ENCODE results near the gene NTRK3. TPM values are rescaled to one million over a fixed set of nuclear protein-coding genes. Genes with fewer than 3 reads are reported as not detected.

NTRK3 gene
- total and polyA plus RNA-seq, 2 of the 13 experiments (the other 11 are each of a cell fraction or from before 2014, with no cell fraction given): not detected

GRCh38 chr15:88139936-88140335 is 116.6 kb downstream of the NTRK3 start:
- no peaks in the 10 kb centered on the region for H3K27me3 ChIP-seq (ENCODE audit: control insufficient read depth in 1 of 2, insufficient read depth in 2 of 2, low read length in 2 of 2)
- intact Hi-C loops (cut with micrococcal nuclease; ENCODE audit: unreplicated experiment) (no loop called here), in situ Hi-C loops (cut with HindIII; ENCODE audit: extremely low pct_ligation_motif_present, low pct_unique_long_range_greater_than_20kb) (no loop called here)
- H3K4me2 ChIP-seq (ENCODE audit: low read depth, low read length): no peak overlapping the region
- H4K20me1 ChIP-seq (ENCODE audit: insufficient read depth, low read length): no peaks in the 10 kb centered on the region
- 25% methylated on average over 2 of the region's 2 CpGs for WGBS (ENCODE audit: low lambda C conversion rate)
- POLR2A ChIA-PET: no interaction called here
- FAIRE-seq (no peak), ATAC-seq (no peak), DNase-seq (ENCODE audit: low spot score) (no peak)
- no peaks in the 10 kb centered on the region for H3K79me2 ChIP-seq (ENCODE audit: insufficient read depth, low read length)
- H3K9ac ChIP-seq (ENCODE audit: insufficient read depth, low read depth, low read length): no peak overlapping the region
- no peak overlapping the region for H3K4me3 ChIP-seq (replicated peaks in 1 of 3; ENCODE audit: insufficient read depth in 1 of 3, low read depth in 2 of 3, low read length in 3 of 3)
- no peak overlapping the region for H3K27ac ChIP-seq (ENCODE audit: extremely low read length, insufficient read depth, low read length)
- no peaks in the 10 kb centered on the region for H3K9me3 ChIP-seq (ENCODE audit: low read length)
- H3K36me3 ChIP-seq (replicated peaks in 1 of 2; ENCODE audit: control insufficient read depth in 1 of 2, insufficient read depth in 2 of 2, low read length in 2 of 2): no peaks in the 10 kb centered on the region
- CTCF ChIA-PET (ENCODE audit: low intra/inter-chr PET ratio, low total read pairs): no interaction called here
- no peaks in the 10 kb centered on the region for H3K4me1 ChIP-seq (ENCODE audit: insufficient read depth, low read length)
- BruUV-seq (replicated peaks): no TSS peak
- TF ChIP-seq ZNF513 (CRISPR knock-in tag; conservative IDR thresholded peaks at IDR 0.05) (no peak), ZFX (CRISPR knock-in tag; IDR thresholded peaks at IDR 0.05; ENCODE audit: low read depth) (no peak), SKI (IDR thresholded peaks at IDR 0.05; ENCODE audit: partially characterized antibody) (no peak), CBX5 (CRISPR knock-in tag; IDR thresholded peaks at IDR 0.05; ENCODE audit: borderline replicate concordance) (no peak), CHCHD3 (CRISPR knock-in tag; IDR thresholded peaks at IDR 0.05) (no peak), TOE1 (CRISPR knock-in tag; IDR thresholded peaks at IDR 0.05) (no peak), MIER3 (CRISPR knock-in tag; IDR thresholded peaks at IDR 0.05; ENCODE audit: borderline replicate concordance) (no peak), MBD4 (IDR thresholded peaks at IDR 0.05; ENCODE audit: borderline replicate concordance, low read length) (no peak), MXI1 (IDR thresholded peaks at IDR 0.05; ENCODE audit: borderline replicate concordance, low read depth, low read length) (no peak), ATRX (CRISPR knock-in tag; IDR thresholded peaks at IDR 0.05; ENCODE audit: borderline replicate concordance) (no peak), SETDB1 (CRISPR knock-in tag; IDR thresholded peaks at IDR 0.05; ENCODE audit: borderline replicate concordance) (no peak), ZBTB21 (CRISPR knock-in tag; IDR thresholded peaks at IDR 0.05) (no peak), ISL2 (CRISPR knock-in tag; IDR thresholded peaks at IDR 0.05) (no peak), ZNF704 (CRISPR knock-in tag; IDR thresholded peaks at IDR 0.05; ENCODE audit: borderline replicate concordance) (no peak), ZNF710 (CRISPR knock-in tag; IDR thresholded peaks at IDR 0.05; ENCODE audit: borderline replicate concordance) (no peak), RFX5 (IDR thresholded peaks at IDR 0.05; ENCODE audit: low read depth, low read length) (no peak), RARG (CRISPR knock-in tag; IDR thresholded peaks at IDR 0.05; ENCODE audit: low read depth) (no peak), AHR (CRISPR knock-in tag; IDR thresholded peaks at IDR 0.05) (no peak)
- no peak overlapping the region for H2AFZ ChIP-seq (ENCODE audit: low read length)
